Activated CD8-positive, alpha-beta memory T cell treated with anti-CD3 and anti-CD28 coated beads, Interleukin-2, amount 50 U/mL, for 48 hours (primary cell): Measurements from ENCODE around the gene EMILIN3.
"Not testable (repeated sequence)": the region's sequence is repeated elsewhere in the genome, so short reads cannot be mapped to it uniquely, and the experiment has no call there.

Experiments
- DNase-seq: peaks from one replicate; pipeline ENCODE4 v3.0.0-alpha.2; 2020

The EMILIN3 gene

GRCh38 chr20:41316602-41317545 is 49.7 kb downstream of the EMILIN3 start:
- DNase-seq = peak; percentile 88

- DNase-seq = no peak
Measured at GRCh38 chr20:41316051-41316450, 50.6 kb downstream of the EMILIN3 start.

- DNase-seq = no peak
Measured at GRCh38 chr20:41314386-41314785, 52.2 kb downstream of the EMILIN3 start.

GRCh38 chr20:41312009-41312408 is 54.6 kb downstream of the EMILIN3 start:
- DNase-seq = not testable (repeated sequence)
